ENCODE measurements around the gene TMBIM6.

TMBIM6 gene

GRCh38 chr12:49698619-49699545, 42.5 kb upstream of the TMBIM6 start:
- peak overlapping the region; percentile 46 to 62 (median 61) for H3K4me3 Mint-ChIP-seq
- TF ChIP-seq CTCF (IDR thresholded peaks at IDR 0.05; ENCODE audit: unreplicated experiment in 3 of 3), result no peak
- no peaks in the 10 kb centered on the region for H3K36me3 Mint-ChIP-seq (ENCODE audit: low read depth)

GRCh38 chr12:49702009-49702408, 39.3 kb upstream of the TMBIM6 start:
- TF ChIP-seq CTCF (IDR thresholded peaks at IDR 0.05; ENCODE audit: unreplicated experiment in 3 of 3), result no peak
- no peaks in the 10 kb centered on the region for H3K36me3 Mint-ChIP-seq (ENCODE audit: low read depth)
- no peaks in the 10 kb centered on the region for H3K9me3 Mint-ChIP-seq
- H3K4me1 Mint-ChIP-seq, result peaks cover 64% of the 10 kb centered on the region
- no peak overlapping the region for H3K4me3 Mint-ChIP-seq
- no peaks in the 10 kb centered on the region for H3K27me3 Mint-ChIP-seq (ENCODE audit: low read depth)
- H3K27ac Mint-ChIP-seq, result peak overlapping the region in 2 of 3 experiments; percentile 63 to 88

More at GRCh38 chr12:49698619-49699545, 42.5 kb upstream of the TMBIM6 start:
- no peaks in the 10 kb centered on the region for H3K27me3 Mint-ChIP-seq (ENCODE audit: low read depth)
- H3K9me3 Mint-ChIP-seq, result no peaks in the 10 kb centered on the region
- peaks cover 55% of the 10 kb centered on the region for H3K4me1 Mint-ChIP-seq
- peak overlapping the region; percentile 79 to 90 (median 90) for H3K27ac Mint-ChIP-seq

- H3K4me3 Mint-ChIP-seq, result peak overlapping the region; percentile 17 to 67 (median 43)
- peaks cover 3% of the 10 kb centered on the region for H3K27me3 Mint-ChIP-seq (ENCODE audit: low read depth)
- H3K4me1 Mint-ChIP-seq, result peaks cover 62% of the 10 kb centered on the region
- peak overlapping the region; percentile 60 to 88 (median 71) for H3K27ac Mint-ChIP-seq
- no peak for TF ChIP-seq CTCF (IDR thresholded peaks at IDR 0.05; ENCODE audit: unreplicated experiment in 3 of 3)
- H3K9me3 Mint-ChIP-seq, result no peaks in the 10 kb centered on the region
- no peaks in the 10 kb centered on the region for H3K36me3 Mint-ChIP-seq (ENCODE audit: low read depth)
Observed at GRCh38 chr12:49702676-49703215, 38.6 kb upstream of the TMBIM6 start.

GRCh38 chr12:49703647-49704137, 37.7 kb upstream of the TMBIM6 start:
- Mint-ChIP-seq H3K4me3 (peak overlapping the region; percentile 27 to 67 (median 55)), H3K27me3 (ENCODE audit: low read depth) (peaks cover 4% of the 10 kb centered on the region)
- no peak for TF ChIP-seq CTCF (IDR thresholded peaks at IDR 0.05; ENCODE audit: unreplicated experiment in 3 of 3)

GRCh38 chr12:49705479-49706134, 35.8 kb upstream of the TMBIM6 start:
- Mint-ChIP-seq H3K27ac (peak overlapping the region; percentile 78 to 92 (median 89)), H3K4me1 (peaks cover 42% of the 10 kb centered on the region), H3K9me3 (no peaks in the 10 kb centered on the region), H3K36me3 (ENCODE audit: low read depth) (no peaks in the 10 kb centered on the region), H3K27me3 (ENCODE audit: low read depth) (peaks cover 8% of the 10 kb centered on the region), H3K4me3 (peak overlapping the region; percentile 98 to 99 (median 98))
- no peak for TF ChIP-seq CTCF (IDR thresholded peaks at IDR 0.05; ENCODE audit: unreplicated experiment in 3 of 3)

More at GRCh38 chr12:49703647-49704137, 37.7 kb upstream of the TMBIM6 start:
- Mint-ChIP-seq H3K4me1 (peaks cover 54% of the 10 kb centered on the region), H3K9me3 (no peaks in the 10 kb centered on the region), H3K27ac (peak overlapping the region; percentile 60 to 88 (median 71)), H3K36me3 (ENCODE audit: low read depth) (no peaks in the 10 kb centered on the region)

Data from nephron (organoid).